ENCODE measurements around the gene FCAMR.

FCAMR gene, protein sequence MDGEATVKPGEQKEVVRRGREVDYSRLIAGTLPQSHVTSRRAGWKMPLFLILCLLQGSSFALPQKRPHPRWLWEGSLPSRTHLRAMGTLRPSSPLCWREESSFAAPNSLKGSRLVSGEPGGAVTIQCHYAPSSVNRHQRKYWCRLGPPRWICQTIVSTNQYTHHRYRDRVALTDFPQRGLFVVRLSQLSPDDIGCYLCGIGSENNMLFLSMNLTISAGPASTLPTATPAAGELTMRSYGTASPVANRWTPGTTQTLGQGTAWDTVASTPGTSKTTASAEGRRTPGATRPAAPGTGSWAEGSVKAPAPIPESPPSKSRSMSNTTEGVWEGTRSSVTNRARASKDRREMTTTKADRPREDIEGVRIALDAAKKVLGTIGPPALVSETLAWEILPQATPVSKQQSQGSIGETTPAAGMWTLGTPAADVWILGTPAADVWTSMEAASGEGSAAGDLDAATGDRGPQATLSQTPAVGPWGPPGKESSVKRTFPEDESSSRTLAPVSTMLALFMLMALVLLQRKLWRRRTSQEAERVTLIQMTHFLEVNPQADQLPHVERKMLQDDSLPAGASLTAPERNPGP

DNA sequence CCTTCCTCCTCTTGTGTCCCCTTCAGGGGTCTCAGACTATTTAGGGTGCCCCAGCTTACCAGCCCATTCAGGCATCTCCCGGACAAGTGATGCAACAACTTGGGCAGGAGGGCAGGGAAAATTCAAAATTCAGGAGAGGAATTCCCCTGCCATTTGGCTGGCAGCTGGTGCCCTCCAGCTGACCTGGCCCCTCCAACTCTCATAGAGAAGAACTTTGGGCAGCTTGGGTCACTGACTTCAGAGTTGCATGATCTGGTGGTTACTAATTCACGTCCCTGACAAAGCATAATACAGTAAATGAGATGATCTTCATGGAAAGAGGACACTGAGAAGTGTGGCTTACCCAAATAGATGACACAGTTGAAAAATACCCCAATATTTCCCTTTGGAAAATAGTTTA lies at the start of gene FCAMR:
Gene FCAMR, minus strand, starts transcription at position 15 of the 400 bp plus-strand sequence. CDS start 335 bp downstream, outside the sequence.
- H3K4me3 ChIP-seq (ENCODE audit: low read depth, low read length), result no peak within 1 kb of the TSS
- DNase-seq (ENCODE audit: low read depth), result no peak
- TF ChIP-seq, protein P1, sequence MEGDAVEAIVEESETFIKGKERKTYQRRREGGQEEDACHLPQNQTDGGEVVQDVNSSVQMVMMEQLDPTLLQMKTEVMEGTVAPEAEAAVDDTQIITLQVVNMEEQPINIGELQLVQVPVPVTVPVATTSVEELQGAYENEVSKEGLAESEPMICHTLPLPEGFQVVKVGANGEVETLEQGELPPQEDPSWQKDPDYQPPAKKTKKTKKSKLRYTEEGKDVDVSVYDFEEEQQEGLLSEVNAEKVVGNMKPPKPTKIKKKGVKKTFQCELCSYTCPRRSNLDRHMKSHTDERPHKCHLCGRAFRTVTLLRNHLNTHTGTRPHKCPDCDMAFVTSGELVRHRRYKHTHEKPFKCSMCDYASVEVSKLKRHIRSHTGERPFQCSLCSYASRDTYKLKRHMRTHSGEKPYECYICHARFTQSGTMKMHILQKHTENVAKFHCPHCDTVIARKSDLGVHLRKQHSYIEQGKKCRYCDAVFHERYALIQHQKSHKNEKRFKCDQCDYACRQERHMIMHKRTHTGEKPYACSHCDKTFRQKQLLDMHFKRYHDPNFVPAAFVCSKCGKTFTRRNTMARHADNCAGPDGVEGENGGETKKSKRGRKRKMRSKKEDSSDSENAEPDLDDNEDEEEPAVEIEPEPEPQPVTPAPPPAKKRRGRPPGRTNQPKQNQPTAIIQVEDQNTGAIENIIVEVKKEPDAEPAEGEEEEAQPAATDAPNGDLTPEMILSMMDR (IDR thresholded peaks at IDR 0.05; ENCODE audit: insufficient read depth, low read depth, low read length, missing control alignments), result no peak

- TF ChIP-seq, protein P1 (IDR thresholded peaks at IDR 0.05; ENCODE audit: insufficient read depth, low read depth, low read length, missing control alignments), result no peak
- DNase-seq (ENCODE audit: low read depth), result no peak
- H3K4me3 ChIP-seq (ENCODE audit: low read depth, low read length), result no peak overlapping the region
These were observed 49.4 kb upstream of the FCAMR start for GRCh38 chr1:207019661-207020060.

GRCh38 chr1:207019161-207019560 lies 48.9 kb upstream of the FCAMR start:
- no peak overlapping the region for H3K4me3 ChIP-seq (ENCODE audit: low read depth, low read length)
- no peak for DNase-seq (ENCODE audit: low read depth)
- TF ChIP-seq, protein P1 (IDR thresholded peaks at IDR 0.05; ENCODE audit: insufficient read depth, low read depth, low read length, missing control alignments), result no peak

GRCh38 chr1:207018707-207019106 lies 48.4 kb upstream of the FCAMR start:
- TF ChIP-seq, protein P1 (IDR thresholded peaks at IDR 0.05; ENCODE audit: insufficient read depth, low read depth, low read length, missing control alignments), result no peak
- DNase-seq (ENCODE audit: low read depth), result no peak
- H3K4me3 ChIP-seq (ENCODE audit: low read depth, low read length), result no peak overlapping the region

DNA sequence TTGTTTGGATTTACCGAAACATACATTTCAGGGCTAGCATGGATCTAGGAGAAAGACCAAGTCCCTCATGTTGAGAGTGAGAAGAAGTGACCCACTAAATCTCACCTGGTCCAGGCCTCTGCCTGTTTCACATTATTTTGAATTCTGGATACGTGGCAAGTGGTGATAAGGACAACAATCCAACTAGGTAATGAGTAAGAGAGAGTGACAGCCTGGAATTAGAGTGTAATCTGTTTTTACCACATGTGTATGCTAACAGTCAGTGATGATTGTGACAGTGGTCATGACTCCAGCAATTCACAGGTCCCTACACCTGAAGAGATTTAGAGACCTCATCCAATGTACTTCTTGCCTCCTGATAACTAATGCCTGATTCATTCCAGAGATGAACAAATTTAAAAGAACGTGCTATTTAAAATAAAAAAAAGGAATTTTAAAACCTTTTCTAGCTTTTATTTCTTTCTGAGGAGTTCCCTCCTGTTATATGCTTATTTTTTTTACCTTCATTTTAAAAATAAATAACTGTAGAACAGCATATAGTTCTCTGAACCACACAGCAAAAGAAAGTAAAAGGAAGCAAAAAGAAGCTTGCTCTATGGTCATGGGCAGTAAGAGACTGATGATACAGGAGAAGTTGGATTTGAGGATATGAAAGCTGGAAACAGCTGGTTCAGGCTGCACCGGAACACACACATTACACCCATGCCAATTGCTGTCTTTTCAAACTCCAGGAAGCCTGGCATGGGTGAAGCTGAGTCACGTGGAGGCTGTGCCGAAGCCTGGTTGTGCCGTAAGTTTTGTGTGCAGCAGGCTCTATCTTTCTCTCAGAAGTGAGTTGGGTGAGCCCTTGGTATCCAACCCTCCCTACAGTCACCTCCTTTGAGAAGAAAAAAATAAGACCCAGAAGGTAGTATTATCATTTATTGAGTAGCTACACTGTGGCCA lies 47.6 kb upstream of the FCAMR start:
- H3K4me3 ChIP-seq (ENCODE audit: low read depth, low read length), result no peak overlapping the region
- DNase-seq (ENCODE audit: low read depth), result no peak
- TF ChIP-seq, protein P1 (IDR thresholded peaks at IDR 0.05; ENCODE audit: insufficient read depth, low read depth, low read length, missing control alignments), result no peak

DNA sequence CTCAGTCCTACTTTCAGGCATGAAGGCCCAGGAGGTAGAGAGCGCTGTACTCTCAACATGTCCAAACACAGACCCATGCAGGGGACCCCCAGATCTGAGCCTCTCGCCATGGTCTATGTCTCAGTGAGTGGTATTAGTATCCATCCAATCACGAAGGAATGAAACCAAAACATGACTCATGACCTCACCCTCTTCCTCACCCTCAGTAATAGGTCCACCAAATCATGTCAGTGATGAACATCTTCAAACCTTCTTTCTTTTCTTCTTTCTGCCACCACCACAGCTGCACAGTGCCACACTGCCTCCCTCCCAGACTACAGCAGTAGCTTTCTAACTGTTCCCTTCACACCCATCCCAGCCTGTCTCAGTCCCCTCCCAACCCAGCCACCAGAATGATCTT lies 45.5 kb upstream of the FCAMR start:
- TF ChIP-seq, protein P1 (IDR thresholded peaks at IDR 0.05; ENCODE audit: insufficient read depth, low read depth, low read length, missing control alignments), result no peak
- no peak overlapping the region for H3K4me3 ChIP-seq (ENCODE audit: low read depth, low read length)
- no peak for DNase-seq (ENCODE audit: low read depth)

Data from GM12865 (cell line).